Cardiac muscle cell (in vitro differentiated cells and primary cell): ENCODE measurements around the gene EFNB1. TPM values are rescaled to one million over a fixed set of nuclear protein-coding genes. Genes with fewer than 3 reads are reported as not detected.

ENCODE experiments used
- DNase-seq, 2 donors: peaks; one replicate each; pipeline versions ENCODE4 v3.0.0 to v3.0.0-alpha.2; 2010 to 2017; ENCODE audit warnings: low read depth in 1 of 2, low spot score in 1 of 2
- H3K27ac ChIP-seq: fragments of 200-600 bp; sonication (generic); 2 replicates; pipeline ENCODE4 v1.5.1; 2016
- H3K27me3 ChIP-seq: fragments of 200-600 bp; sonication (generic); 2 replicates; pipeline ENCODE4 v1.6.0; 2016; ENCODE audit warnings: control low read depth
- H3K36me3 ChIP-seq: fragments of 200-600 bp; sonication (generic); 2 replicates; pipeline ENCODE4 v1.5.1; 2016; ENCODE audit warnings: control low read depth
- H3K4me1 ChIP-seq: fragments of 200-600 bp; sonication (generic); 2 replicates; pipeline ENCODE4 v1.8.1; 2017; ENCODE audit warnings: low read depth, mild to moderate bottlenecking, mixed run types
- H3K4me3 ChIP-seq: fragments of 200-600 bp; sonication (generic); 2 replicates; pipeline ENCODE4 v1.5.1; 2016; ENCODE audit warnings: mild to moderate bottlenecking
- H3K9me3 ChIP-seq: fragments of 200-600 bp; sonication (generic); 2 replicates; pipeline ENCODE4 v1.5.1; 2017; ENCODE audit warnings: low read depth, mild to moderate bottlenecking, control low read depth
- polyA plus RNA-seq: library from polyadenylated mRNA; unstranded; fragments of >200 nt; fragmentation: Nextera tagmentation; extraction: Ambion mirVana; gene quantifications from 2 replicates; pipeline ENCODE4 v1.2.1, GENCODE V29; 2016
- total RNA-seq: library from RNA; depleted of rRNA; stranded (reverse); fragments of >200 nt; gene quantifications from 2 replicates; pipeline ENCODE4 v1.2.3, GENCODE V29; 2016
- TF ChIP-seq, protein P1 (sequence below): IDR thresholded peaks from 2 replicates; pipeline ENCODE4 v1.5.1; 2012; ENCODE audit warnings: low read depth, mild to moderate bottlenecking, low read length

Gene EFNB1
- total and polyA plus RNA-seq, 2 experiments from 2014 or later: 27.2 to 43.6 TPM

DNA sequence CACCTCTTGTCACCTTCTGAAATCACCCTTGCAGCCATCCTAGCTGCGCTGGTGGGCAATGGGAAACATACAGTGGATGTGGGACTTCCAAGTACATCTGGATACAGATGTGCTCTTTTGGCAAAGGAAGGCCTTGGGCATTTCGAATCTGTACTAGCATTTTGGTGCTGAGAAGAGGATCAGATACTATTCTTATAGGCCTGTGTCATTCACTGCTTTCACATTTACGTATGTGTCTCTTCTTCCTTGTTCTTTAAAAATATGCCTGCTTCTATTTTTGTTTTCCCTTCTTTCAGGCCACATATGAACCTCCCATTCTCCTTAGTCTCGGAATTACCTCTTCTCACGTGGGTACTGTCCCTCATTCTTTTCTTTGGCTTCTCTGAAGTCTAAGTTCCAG is 53.1 kb downstream of the EFNB1 start:
- Histone ChIP-seq H3K4me1 (peaks cover 12% of the 10 kb centered on the region), H3K27me3 (no peaks in the 10 kb centered on the region), H3K36me3 (no peaks in the 10 kb centered on the region), H3K27ac (no peak overlapping the region), H3K9me3 (no peaks in the 10 kb centered on the region), H3K4me3 (no peak overlapping the region)
- no peak for DNase-seq
- TF ChIP-seq, protein P1, sequence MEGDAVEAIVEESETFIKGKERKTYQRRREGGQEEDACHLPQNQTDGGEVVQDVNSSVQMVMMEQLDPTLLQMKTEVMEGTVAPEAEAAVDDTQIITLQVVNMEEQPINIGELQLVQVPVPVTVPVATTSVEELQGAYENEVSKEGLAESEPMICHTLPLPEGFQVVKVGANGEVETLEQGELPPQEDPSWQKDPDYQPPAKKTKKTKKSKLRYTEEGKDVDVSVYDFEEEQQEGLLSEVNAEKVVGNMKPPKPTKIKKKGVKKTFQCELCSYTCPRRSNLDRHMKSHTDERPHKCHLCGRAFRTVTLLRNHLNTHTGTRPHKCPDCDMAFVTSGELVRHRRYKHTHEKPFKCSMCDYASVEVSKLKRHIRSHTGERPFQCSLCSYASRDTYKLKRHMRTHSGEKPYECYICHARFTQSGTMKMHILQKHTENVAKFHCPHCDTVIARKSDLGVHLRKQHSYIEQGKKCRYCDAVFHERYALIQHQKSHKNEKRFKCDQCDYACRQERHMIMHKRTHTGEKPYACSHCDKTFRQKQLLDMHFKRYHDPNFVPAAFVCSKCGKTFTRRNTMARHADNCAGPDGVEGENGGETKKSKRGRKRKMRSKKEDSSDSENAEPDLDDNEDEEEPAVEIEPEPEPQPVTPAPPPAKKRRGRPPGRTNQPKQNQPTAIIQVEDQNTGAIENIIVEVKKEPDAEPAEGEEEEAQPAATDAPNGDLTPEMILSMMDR: no peak

DNA sequence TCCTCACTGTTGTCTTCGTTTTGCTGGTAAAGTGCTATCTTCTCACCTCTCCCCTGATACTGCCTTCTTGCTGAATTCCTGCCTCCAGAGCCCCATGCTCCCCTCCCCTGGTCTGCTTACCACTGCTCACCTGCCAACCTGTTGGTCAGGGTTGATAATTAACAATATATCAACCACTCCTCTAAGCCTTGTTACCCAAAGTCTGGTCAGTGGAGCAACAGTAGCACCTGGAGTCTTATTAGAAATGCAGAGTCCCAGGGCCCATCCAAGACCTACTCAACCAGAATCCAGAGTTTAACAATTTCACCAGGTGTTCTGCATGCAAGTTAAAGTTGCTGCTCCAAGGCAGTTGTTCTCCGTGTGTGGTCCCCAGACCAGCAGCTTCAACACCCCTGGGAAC is 55.0 kb downstream of the EFNB1 start:
- no peak for DNase-seq
- no peaks in the 10 kb centered on the region for H3K9me3 ChIP-seq

DNA sequence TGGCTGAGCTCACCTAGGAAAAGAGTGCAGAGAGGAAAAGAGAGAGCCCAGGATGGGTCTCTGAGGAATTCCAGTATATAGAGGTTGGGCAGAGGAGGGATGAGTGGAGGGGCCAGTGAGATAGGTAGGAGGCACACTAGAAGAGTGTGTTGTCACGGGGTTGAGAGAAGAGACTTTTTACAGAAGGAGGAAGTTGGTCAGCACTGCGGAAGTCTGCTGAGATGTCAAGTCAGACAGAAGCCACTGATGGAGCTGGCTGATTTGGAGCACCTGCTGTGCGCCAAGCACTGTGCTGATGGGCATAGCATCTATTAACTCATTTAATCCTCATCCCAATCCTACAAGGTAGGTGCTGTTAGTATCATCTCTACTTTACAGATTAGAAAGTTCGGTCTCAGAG is 60.4 kb downstream of the EFNB1 start:
- Histone ChIP-seq H3K27me3 (no peaks in the 10 kb centered on the region), H3K4me3 (no peak overlapping the region), H3K27ac (no peak overlapping the region), H3K36me3 (no peaks in the 10 kb centered on the region), H3K4me1 (peaks cover under 1% of the 10 kb centered on the region), H3K9me3 (no peaks in the 10 kb centered on the region)
- TF ChIP-seq, protein P1: no peak
- DNase-seq: no peak

More for the DNA sequence above, 55.0 kb downstream of the EFNB1 start:
- Histone ChIP-seq H3K36me3 (no peaks in the 10 kb centered on the region), H3K4me1 (peaks cover 12% of the 10 kb centered on the region), H3K27ac (no peak overlapping the region), H3K4me3 (no peak overlapping the region), H3K27me3 (no peaks in the 10 kb centered on the region)
- TF ChIP-seq, protein P1: no peak

Other genes starting within 250 kb of the EFNB1 start
- gene STARD8, start 181.4 kb upstream of the EFNB1 start, total RNA-seq: 1.9 TPM in 2 replicates
- gene STARD8, start 181.4 kb upstream of the EFNB1 start, polyA plus RNA-seq: 0.60 and 0.91 TPM in 2 replicates